ENCODE measurements around the gene NACC1. TPM values are rescaled to one million over a fixed set of nuclear protein-coding genes. Genes with fewer than 3 reads are reported as not detected.

NACC1 gene
- total and polyA plus RNA-seq, 2 experiments from 2014 or later, result 12.4 to 260 TPM

- DNase-seq (ENCODE audit: low spot score) (peak; percentile 47), ATAC-seq (no peak)
- H3K36me3 Mint-ChIP-seq (ENCODE audit: low read depth), result peaks cover 12% of the 10 kb centered on the region; the same call in 2 of the 3 replicates
- peaks cover 20% of the 10 kb centered on the region for H3K79me2 ChIP-seq (replicated peaks; ENCODE audit: insufficient read depth)
- H3K9me3 Mint-ChIP-seq, result peaks cover 3% of the 10 kb centered on the region; the same call in 1 of the 3 replicates
- no peaks in the 10 kb centered on the region; the same call in 1 of the 2 replicates for H4K20me1 ChIP-seq (replicated peaks; ENCODE audit: insufficient read depth)
- peak overlapping the region; percentile 48 for H3K4me3 ChIP-seq
- peaks cover 14% of the 10 kb centered on the region for H3K27me3 Mint-ChIP-seq (ENCODE audit: insufficient read depth, low read depth, poor library complexity)
- H3K4me2 ChIP-seq, result peak overlapping the region; percentile 77
- peaks cover 44% of the 10 kb centered on the region for H3K4me1 Mint-ChIP-seq
- H3K27me3 ChIP-seq (ENCODE audit: insufficient read depth), result no peaks in the 10 kb centered on the region
- H3K4me1 ChIP-seq (ENCODE audit: insufficient read depth), result peaks cover 68% of the 10 kb centered on the region
- H3K36me3 ChIP-seq (ENCODE audit: insufficient read depth), result no peaks in the 10 kb centered on the region
- H3K9me2 ChIP-seq (ENCODE audit: insufficient read depth), result no peaks in the 10 kb centered on the region
- no peak overlapping the region for H2AFZ ChIP-seq
- H3K27ac Mint-ChIP-seq, result peak overlapping the region; percentile 99
- H3K4me3 Mint-ChIP-seq, result peak overlapping the region; percentile 75
- H3K27ac ChIP-seq (ENCODE audit: low read depth), result peak overlapping the region; percentile 100
- TF ChIP-seq EZH2phosphoT487 (IDR thresholded peaks at IDR 0.05; ENCODE audit: unreplicated experiment) (no peak), EZH2 (IDR thresholded peaks at IDR 0.05; ENCODE audit: low read depth, unreplicated experiment) (no peak), CREB1 (CRISPR knock-in tag; IDR thresholded peaks at IDR 0.05; ENCODE audit: low read depth) (no peak), JUNB (IDR thresholded peaks at IDR 0.05; ENCODE audit: unreplicated experiment) (no peak), POLR2AphosphoS5 (IDR thresholded peaks at IDR 0.05; ENCODE audit: low read depth) (no peak), ZNF114 (CRISPR knock-in tag; IDR thresholded peaks at IDR 0.05) (no peak), REST (IDR thresholded peaks at IDR 0.05; ENCODE audit: unreplicated experiment) (no peak), STAT1 (IDR thresholded peaks at IDR 0.05; ENCODE audit: unreplicated experiment) (no peak), NANOG (IDR thresholded peaks at IDR 0.05; ENCODE audit: borderline replicate concordance) (no peak), ZNF331 (CRISPR knock-in tag; IDR thresholded peaks at IDR 0.05; ENCODE audit: low read depth) (no peak)
- TF ChIP-seq, protein P1, sequence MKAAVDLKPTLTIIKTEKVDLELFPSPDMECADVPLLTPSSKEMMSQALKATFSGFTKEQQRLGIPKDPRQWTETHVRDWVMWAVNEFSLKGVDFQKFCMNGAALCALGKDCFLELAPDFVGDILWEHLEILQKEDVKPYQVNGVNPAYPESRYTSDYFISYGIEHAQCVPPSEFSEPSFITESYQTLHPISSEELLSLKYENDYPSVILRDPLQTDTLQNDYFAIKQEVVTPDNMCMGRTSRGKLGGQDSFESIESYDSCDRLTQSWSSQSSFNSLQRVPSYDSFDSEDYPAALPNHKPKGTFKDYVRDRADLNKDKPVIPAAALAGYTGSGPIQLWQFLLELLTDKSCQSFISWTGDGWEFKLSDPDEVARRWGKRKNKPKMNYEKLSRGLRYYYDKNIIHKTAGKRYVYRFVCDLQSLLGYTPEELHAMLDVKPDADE (IDR thresholded peaks at IDR 0.05), result no peak
- TF ChIP-seq, protein P2, sequence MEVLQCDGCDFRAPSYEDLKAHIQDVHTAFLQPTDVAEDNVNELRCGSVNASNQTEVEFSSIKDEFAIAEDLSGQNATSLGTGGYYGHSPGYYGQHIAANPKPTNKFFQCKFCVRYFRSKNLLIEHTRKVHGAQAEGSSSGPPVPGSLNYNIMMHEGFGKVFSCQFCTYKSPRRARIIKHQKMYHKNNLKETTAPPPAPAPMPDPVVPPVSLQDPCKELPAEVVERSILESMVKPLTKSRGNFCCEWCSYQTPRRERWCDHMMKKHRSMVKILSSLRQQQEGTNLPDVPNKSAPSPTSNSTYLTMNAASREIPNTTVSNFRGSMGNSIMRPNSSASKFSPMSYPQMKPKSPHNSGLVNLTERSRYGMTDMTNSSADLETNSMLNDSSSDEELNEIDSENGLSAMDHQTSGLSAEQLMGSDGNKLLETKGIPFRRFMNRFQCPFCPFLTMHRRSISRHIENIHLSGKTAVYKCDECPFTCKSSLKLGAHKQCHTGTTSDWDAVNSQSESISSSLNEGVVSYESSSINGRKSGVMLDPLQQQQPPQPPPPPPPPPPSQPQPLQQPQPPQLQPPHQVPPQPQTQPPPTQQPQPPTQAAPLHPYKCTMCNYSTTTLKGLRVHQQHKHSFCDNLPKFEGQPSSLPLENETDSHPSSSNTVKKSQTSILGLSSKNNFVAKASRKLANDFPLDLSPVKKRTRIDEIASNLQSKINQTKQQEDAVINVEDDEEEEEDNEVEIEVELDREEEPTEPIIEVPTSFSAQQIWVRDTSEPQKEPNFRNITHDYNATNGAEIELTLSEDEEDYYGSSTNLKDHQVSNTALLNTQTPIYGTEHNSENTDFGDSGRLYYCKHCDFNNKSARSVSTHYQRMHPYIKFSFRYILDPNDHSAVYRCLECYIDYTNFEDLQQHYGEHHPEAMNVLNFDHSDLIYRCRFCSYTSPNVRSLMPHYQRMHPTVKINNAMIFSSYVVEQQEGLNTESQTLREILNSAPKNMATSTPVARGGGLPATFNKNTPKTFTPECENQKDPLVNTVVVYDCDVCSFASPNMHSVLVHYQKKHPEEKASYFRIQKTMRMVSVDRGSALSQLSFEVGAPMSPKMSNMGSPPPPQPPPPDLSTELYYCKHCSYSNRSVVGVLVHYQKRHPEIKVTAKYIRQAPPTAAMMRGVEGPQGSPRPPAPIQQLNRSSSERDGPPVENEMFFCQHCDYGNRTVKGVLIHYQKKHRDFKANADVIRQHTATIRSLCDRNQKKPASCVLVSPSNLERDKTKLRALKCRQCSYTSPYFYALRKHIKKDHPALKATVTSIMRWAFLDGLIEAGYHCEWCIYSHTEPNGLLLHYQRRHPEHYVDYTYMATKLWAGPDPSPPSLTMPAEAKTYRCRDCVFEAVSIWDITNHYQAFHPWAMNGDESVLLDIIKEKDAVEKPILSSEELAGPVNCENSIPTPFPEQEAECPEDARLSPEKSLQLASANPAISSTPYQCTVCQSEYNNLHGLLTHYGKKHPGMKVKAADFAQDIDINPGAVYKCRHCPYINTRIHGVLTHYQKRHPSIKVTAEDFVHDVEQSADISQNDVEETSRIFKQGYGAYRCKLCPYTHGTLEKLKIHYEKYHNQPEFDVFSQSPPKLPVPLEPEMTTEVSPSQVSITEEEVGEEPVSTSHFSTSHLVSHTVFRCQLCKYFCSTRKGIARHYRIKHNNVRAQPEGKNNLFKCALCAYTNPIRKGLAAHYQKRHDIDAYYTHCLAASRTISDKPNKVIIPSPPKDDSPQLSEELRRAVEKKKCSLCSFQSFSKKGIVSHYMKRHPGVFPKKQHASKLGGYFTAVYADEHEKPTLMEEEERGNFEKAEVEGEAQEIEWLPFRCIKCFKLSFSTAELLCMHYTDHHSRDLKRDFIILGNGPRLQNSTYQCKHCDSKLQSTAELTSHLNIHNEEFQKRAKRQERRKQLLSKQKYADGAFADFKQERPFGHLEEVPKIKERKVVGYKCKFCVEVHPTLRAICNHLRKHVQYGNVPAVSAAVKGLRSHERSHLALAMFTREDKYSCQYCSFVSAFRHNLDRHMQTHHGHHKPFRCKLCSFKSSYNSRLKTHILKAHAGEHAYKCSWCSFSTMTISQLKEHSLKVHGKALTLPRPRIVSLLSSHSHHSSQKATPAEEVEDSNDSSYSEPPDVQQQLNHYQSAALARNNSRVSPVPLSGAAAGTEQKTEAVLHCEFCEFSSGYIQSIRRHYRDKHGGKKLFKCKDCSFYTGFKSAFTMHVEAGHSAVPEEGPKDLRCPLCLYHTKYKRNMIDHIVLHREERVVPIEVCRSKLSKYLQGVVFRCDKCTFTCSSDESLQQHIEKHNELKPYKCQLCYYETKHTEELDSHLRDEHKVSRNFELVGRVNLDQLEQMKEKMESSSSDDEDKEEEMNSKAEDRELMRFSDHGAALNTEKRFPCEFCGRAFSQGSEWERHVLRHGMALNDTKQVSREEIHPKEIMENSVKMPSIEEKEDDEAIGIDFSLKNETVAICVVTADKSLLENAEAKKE (CRISPR knock-in tag; IDR thresholded peaks at IDR 0.05), result no peak
- TF ChIP-seq, protein P3, sequence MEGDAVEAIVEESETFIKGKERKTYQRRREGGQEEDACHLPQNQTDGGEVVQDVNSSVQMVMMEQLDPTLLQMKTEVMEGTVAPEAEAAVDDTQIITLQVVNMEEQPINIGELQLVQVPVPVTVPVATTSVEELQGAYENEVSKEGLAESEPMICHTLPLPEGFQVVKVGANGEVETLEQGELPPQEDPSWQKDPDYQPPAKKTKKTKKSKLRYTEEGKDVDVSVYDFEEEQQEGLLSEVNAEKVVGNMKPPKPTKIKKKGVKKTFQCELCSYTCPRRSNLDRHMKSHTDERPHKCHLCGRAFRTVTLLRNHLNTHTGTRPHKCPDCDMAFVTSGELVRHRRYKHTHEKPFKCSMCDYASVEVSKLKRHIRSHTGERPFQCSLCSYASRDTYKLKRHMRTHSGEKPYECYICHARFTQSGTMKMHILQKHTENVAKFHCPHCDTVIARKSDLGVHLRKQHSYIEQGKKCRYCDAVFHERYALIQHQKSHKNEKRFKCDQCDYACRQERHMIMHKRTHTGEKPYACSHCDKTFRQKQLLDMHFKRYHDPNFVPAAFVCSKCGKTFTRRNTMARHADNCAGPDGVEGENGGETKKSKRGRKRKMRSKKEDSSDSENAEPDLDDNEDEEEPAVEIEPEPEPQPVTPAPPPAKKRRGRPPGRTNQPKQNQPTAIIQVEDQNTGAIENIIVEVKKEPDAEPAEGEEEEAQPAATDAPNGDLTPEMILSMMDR (conservative IDR thresholded peaks at IDR 0.05; ENCODE audit: low read depth in 2 of 2), result no peak
- H3F3A ChIP-seq (replicated peaks; ENCODE audit: low read depth), result peaks cover 36% of the 10 kb centered on the region
Measured at GRCh38 chr19:13165162-13165997, 47.3 kb downstream of the NACC1 start.

All from GM23338 (cell line).